Endothelial cell of umbilical vein (primary cell): ENCODE results near the gene TRIM27. TPM values are rescaled to one million over a fixed set of nuclear protein-coding genes. Genes with fewer than 3 reads are reported as not detected.

Experiments
- BruUV-seq: library from RNA; stranded (reverse); fragments of 400-500 nt; replicated peaks from 2 replicates; lab custom pipeline; 2021; lab: Mats Ljungman, UMichigan
- CTCF ChIA-PET: fragments of 300-600, 350-600 bp; sonication (Branson Sonifier 250); formaldehyde crosslinking; loops from one replicate; lab custom pipeline; 2021; ENCODE audit warnings: antibody characterized with exemption, inconsistent platforms; lab: Charles Lee
- POLR2A ChIA-PET: fragments of 300-600, 350-600 bp; sonication (Branson Sonifier 250); formaldehyde crosslinking; loops from one replicate; lab custom pipeline; 2021; ENCODE audit warnings: antibody characterized with exemption, inconsistent platforms; lab: Charles Lee
- DNase-seq: peaks from one replicate; pipeline ENCODE4 v3.0.0-alpha.2; 2011; ENCODE audit warnings: low read depth, low spot score
- FAIRE-seq: peaks from 2 replicates; lab custom pipeline; 2011; peaks lifted over from hg19 to GRCh38; lab: Jason Lieb, UNC
- H2AFZ ChIP-seq: 2 replicates; pipeline ENCODE4 v1.6.0; 2012; ENCODE audit warnings: low read depth, low read length, control low read depth, inconsistent platforms
- H3K27ac ChIP-seq: 2 replicates; pipeline ENCODE4 v1.5.1; 2011; ENCODE audit warnings: low read depth, mild to moderate bottlenecking, control low read depth, low read length, moderate library complexity; ENCODE audit not compliant: insufficient read depth
- H3K27me3 ChIP-seq, 2 experiments: 2 replicates each; pipeline versions ENCODE4 v1.6.0 to v1.6.1; 2011; ENCODE audit warnings: low read length in 2 of 2, mixed read lengths in 1 of 2; ENCODE audit not compliant: control insufficient read depth in 2 of 2, insufficient read depth in 2 of 2
- H3K36me3 ChIP-seq, 2 experiments: 2 replicates in 1 of 2; 3 replicates in 1 of 2; pipeline ENCODE4 v1.5.1; 2011; ENCODE audit warnings: low read length in 2 of 2, mild to moderate bottlenecking in 1 of 2, moderate library complexity in 1 of 2; ENCODE audit not compliant: control insufficient read depth in 2 of 2, insufficient read depth in 2 of 2; ENCODE audit errors: extremely low read depth in 1 of 2
- H3K4me1 ChIP-seq: 3 replicates; pipeline ENCODE4 v1.5.1; 2011; ENCODE audit warnings: mild to moderate bottlenecking, low read length; ENCODE audit not compliant: control insufficient read depth, insufficient read depth; ENCODE audit errors: extremely low read depth
- H3K4me2 ChIP-seq: 2 replicates; pipeline ENCODE4 v1.6.1; 2011; ENCODE audit warnings: low read length, control low read depth, mixed read lengths; ENCODE audit not compliant: insufficient read depth
- H3K4me3 ChIP-seq, 3 experiments: fragments of 200-600 bp in 1 of 3; sonication (generic), shearing (Covaris generic) in 1 of 3; replicated peaks in 1 of 3; 2 replicates each; pipeline ENCODE4 v1.5.1; 2011 to 2016; ENCODE audit warnings: control low read depth in 3 of 3, low read length in 3 of 3, mild to moderate bottlenecking in 2 of 3, inconsistent platforms in 1 of 3, low read depth in 1 of 3, moderate library complexity in 1 of 3; ENCODE audit not compliant: insufficient read depth in 1 of 3
- H3K79me2 ChIP-seq: 2 replicates; pipeline ENCODE4 v1.6.0; 2012; ENCODE audit warnings: low read length, inconsistent platforms; ENCODE audit not compliant: control insufficient read depth, insufficient read depth
- H3K9ac ChIP-seq: replicated peaks from 2 replicates; pipeline ENCODE3; 2011; ENCODE audit warnings: low read length, control low read depth; ENCODE audit not compliant: insufficient read depth; ENCODE audit errors: extremely low read depth
- H3K9me1 ChIP-seq: replicated peaks from 3 replicates; pipeline ENCODE4 v1.6.0; 2011; ENCODE audit warnings: mild to moderate bottlenecking, low read length; ENCODE audit not compliant: control insufficient read depth, insufficient read depth; ENCODE audit errors: extremely low read depth
- H3K9me3 ChIP-seq: replicated peaks from 2 replicates; pipeline ENCODE4 v1.5.1; 2012; ENCODE audit warnings: low read length, inconsistent platforms; ENCODE audit not compliant: control insufficient read depth, insufficient read depth
- H4K20me1 ChIP-seq: replicated peaks from 2 replicates; pipeline ENCODE3; 2011; ENCODE audit warnings: mild to moderate bottlenecking, low read length; ENCODE audit not compliant: control insufficient read depth, insufficient read depth; ENCODE audit errors: extremely low read depth
- EZH2 ChIP-seq: IDR thresholded peaks from 2 replicates; pipeline ENCODE4 v1.6.1; 2012; ENCODE audit warnings: borderline replicate concordance, low read depth, mild to moderate bottlenecking, moderate library complexity, low read length, inconsistent platforms; ENCODE audit not compliant: severe bottlenecking
- FOS ChIP-seq: IDR thresholded peaks from 2 replicates; pipeline ENCODE4 v1.6.1; 2011; ENCODE audit warnings: mild to moderate bottlenecking, low read length, moderate library complexity, borderline replicate concordance; ENCODE audit not compliant: insufficient read depth
- GATA2 ChIP-seq: IDR thresholded peaks from 2 replicates; pipeline ENCODE4 v1.7.0; 2011; ENCODE audit warnings: low read depth, mild to moderate bottlenecking, moderate library complexity, mixed read lengths, low read length; ENCODE audit not compliant: insufficient read length, insufficient read depth
- JUN ChIP-seq: IDR thresholded peaks from 2 replicates; pipeline ENCODE4 v1.6.1; 2011; ENCODE audit warnings: borderline replicate concordance, low read depth; ENCODE audit not compliant: insufficient read length, insufficient read depth
- POLR2A ChIP-seq: IDR thresholded peaks from 2 replicates; pipeline ENCODE4 v1.6.1; 2012; ENCODE audit warnings: low read depth, mild to moderate bottlenecking, control low read depth, low read length
- POLR2AphosphoS5 ChIP-seq: IDR thresholded peaks from 2 replicates; pipeline ENCODE4 v1.6.1; 2012; ENCODE audit warnings: low read depth, mild to moderate bottlenecking, control low read depth, low read length, moderate library complexity; ENCODE audit not compliant: insufficient read depth
- dilution Hi-C: fragments of 300-500 bp; cut with MboI; formaldehyde crosslinking; loops from one replicate; pipeline ENCODE4 v1.15.0; 2019; ENCODE audit warnings: low sequenced_read_pairs; ENCODE audit not compliant: extremely low pct_ligation_motif_present
- intact Hi-C: fragments of 100-400 bp; cut with micrococcal nuclease; formaldehyde crosslinking; loops from one replicate; pipeline ENCODE4 v1.10.0; 2022
- polyA plus RNA-seq, 4 experiments: library from polyadenylated mRNA; depleted of rRNA in 3 of 4; stranded (reverse) in 3 of 4; unstranded in 1 of 4; fragments of >200 nt; gene quantifications; 2 replicates each; pipeline versions ENCODE4 v1.2.1 to v1.2.3, GENCODE V29; 2011 to 2012; ENCODE audit warnings: missing spikeins in 1 of 4
- total RNA-seq: library from RNA; stranded (reverse); gene quantifications from 2 replicates; pipeline ENCODE4 v1.2.3, GENCODE V29; 2021
- TF ChIP-seq, protein P1 (sequence below), 2 donors: IDR thresholded peaks; 1 replicate in 1 of 2; 2 replicates in 1 of 2; pipeline ENCODE4 v1.5.1; 2011; ENCODE audit warnings: low read length in 2 of 2, mild to moderate bottlenecking in 2 of 2, moderate library complexity in 2 of 2, control low read depth in 1 of 2, inconsistent platforms in 1 of 2, low read depth in 1 of 2; ENCODE audit not compliant: insufficient read depth in 1 of 2; ENCODE audit errors: extremely low read depth in 1 of 2

Gene TRIM27
- total and polyA plus RNA-seq, 2 donors (not counting 3 experiments of a cell fraction or from before 2014, with no cell fraction given), result 67.1 to 69.2 TPM

DNA sequence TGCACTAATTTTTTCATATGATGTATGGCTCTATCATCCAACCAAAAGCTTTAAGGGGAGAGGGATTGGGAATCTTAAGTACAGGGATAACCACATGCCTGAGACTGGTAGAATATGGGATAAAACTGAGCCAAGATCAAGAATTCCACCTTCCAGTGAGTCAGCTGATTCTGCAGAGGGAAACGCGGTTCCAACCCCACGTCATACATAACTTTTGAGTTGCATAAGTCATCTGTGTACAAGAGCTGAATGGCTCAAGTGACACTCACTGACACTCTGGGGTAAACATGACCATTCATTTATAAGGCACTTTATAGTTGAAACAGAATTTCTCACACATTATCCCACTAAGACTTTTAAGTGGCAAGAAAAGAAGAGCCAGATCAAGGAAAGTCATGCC lies 16.4 kb downstream of the TRIM27 start:
- ChIA-PET POLR2A (no interaction called here), CTCF (no interaction called here)
- DNase-seq (no peak), FAIRE-seq (no peak)
- H3K4me3 ChIP-seq, result no peak overlapping the region
- H4K20me1 ChIP-seq, result no peaks in the 10 kb centered on the region
- H3K27me3 ChIP-seq, result no peaks in the 10 kb centered on the region
- intact Hi-C loops, result loop anchor here (2.0 kb wide), 1 partner anchor 15 kb away; the partner anchor contains the start of gene TRIM27
- no peak overlapping the region for H2AFZ ChIP-seq
- H3K27ac ChIP-seq, result no peak overlapping the region
- dilution Hi-C loops, result no loop called here
- no peaks in the 10 kb centered on the region for H3K9me3 ChIP-seq
- TF ChIP-seq GATA2, result no peak
- no peak for TF ChIP-seq POLR2A
- no peak for TF ChIP-seq FOS
- TF ChIP-seq EZH2, result no peak
- TF ChIP-seq POLR2AphosphoS5, result no peak
- TF ChIP-seq, protein P1, sequence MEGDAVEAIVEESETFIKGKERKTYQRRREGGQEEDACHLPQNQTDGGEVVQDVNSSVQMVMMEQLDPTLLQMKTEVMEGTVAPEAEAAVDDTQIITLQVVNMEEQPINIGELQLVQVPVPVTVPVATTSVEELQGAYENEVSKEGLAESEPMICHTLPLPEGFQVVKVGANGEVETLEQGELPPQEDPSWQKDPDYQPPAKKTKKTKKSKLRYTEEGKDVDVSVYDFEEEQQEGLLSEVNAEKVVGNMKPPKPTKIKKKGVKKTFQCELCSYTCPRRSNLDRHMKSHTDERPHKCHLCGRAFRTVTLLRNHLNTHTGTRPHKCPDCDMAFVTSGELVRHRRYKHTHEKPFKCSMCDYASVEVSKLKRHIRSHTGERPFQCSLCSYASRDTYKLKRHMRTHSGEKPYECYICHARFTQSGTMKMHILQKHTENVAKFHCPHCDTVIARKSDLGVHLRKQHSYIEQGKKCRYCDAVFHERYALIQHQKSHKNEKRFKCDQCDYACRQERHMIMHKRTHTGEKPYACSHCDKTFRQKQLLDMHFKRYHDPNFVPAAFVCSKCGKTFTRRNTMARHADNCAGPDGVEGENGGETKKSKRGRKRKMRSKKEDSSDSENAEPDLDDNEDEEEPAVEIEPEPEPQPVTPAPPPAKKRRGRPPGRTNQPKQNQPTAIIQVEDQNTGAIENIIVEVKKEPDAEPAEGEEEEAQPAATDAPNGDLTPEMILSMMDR (IDR thresholded peaks at IDR 0.05; ENCODE audit: extremely low read depth in 1 of 2, insufficient read depth in 1 of 2, low read depth in 1 of 2, low read length in 2 of 2), result no peak
- no peak for TF ChIP-seq JUN
- no peak overlapping the region for H3K4me2 ChIP-seq
- H3K9ac ChIP-seq, result no peak overlapping the region
- no TSS peak for BruUV-seq
- no peaks in the 10 kb centered on the region for H3K9me1 ChIP-seq
- peaks cover 36 to 50% of the 10 kb centered on the region in 2 experiments for H3K36me3 ChIP-seq
- no peaks in the 10 kb centered on the region for H3K79me2 ChIP-seq
- no peaks in the 10 kb centered on the region for H3K4me1 ChIP-seq
